Transverse colon (tissue), 4 donors: ENCODE data around the gene AP1M1.

Experiments used
- CTCF ChIP-seq, 5 experiments: fragments of 200-600 bp in 3 of 5; fragments of 450-650 bp in 2 of 5; sonication (generic) in 3 of 5; IDR thresholded peaks; 1 replicate in 2 of 5; 2 replicates in 3 of 5; pipeline ENCODE4 v1.5.1; 2016 to 2017; ENCODE audit warnings: antibody characterized with exemption in 5 of 5, inconsistent platforms in 3 of 5, mild to moderate bottlenecking in 2 of 5, moderate library complexity in 1 of 5
- POLR2AphosphoS5 ChIP-seq, 3 donors: sonication (generic); formaldehyde crosslinking; IDR thresholded peaks; one replicate each; pipeline ENCODE4 v1.6.1; 2016; ENCODE audit warnings: antibody characterized with exemption in 3 of 3

DNA sequence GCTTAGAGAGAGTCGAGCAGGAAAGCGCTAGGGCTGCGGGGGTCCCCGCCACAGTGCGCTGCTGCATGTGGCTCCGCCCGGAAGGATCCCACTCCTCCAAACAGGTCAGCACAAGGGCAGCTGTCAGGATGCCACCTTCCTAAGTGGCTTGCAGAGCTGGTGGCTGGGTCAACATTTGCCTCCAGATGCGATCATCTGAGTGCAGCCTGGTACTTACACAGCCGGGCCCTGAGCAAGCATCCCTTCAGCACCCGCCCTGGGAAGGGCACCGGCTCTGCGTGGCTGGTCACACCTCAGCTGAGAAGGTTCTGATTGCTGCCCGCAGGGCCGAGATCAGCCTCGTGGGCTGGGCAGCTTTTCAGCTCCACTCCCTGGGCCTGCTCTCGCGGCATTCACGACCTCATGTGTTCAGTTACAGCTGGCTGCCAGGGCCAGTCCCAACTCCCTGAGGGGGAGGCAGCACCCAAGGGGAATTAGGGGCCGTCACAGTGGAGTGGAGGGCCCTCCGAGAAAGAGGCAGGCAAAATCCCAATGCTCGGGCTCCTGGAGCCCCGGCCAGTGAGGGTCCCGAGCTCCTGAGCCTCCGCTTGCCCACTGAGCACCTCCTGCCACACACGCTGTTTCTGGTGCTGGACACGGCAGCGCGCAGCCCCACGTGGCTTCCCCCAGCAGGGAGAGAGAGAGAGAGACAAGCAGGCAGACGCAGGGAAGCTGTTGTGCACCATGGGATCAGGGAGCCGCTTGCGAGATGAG, 26.8 kb downstream of the AP1M1 start:
- TF ChIP-seq POLR2AphosphoS5 (IDR thresholded peaks at IDR 0.05) (no peak), CTCF (IDR thresholded peaks at IDR 0.05) (no peak)
